Endothelial cell of umbilical vein (primary cell): ENCODE measurements around the gene TAS2R43. TPM values are rescaled to one million over a fixed set of nuclear protein-coding genes. Genes with fewer than 3 reads are reported as not detected.

Experiments used
- BruUV-seq: library from RNA; stranded (reverse); fragments of 400-500 nt; replicated peaks from 2 replicates; lab custom pipeline; 2021; lab: Mats Ljungman, UMichigan
- CTCF ChIA-PET: fragments of 300-600, 350-600 bp; sonication (Branson Sonifier 250); formaldehyde crosslinking; loops from one replicate; lab custom pipeline; 2021; ENCODE audit warnings: antibody characterized with exemption, inconsistent platforms; lab: Charles Lee
- POLR2A ChIA-PET: fragments of 300-600, 350-600 bp; sonication (Branson Sonifier 250); formaldehyde crosslinking; loops from one replicate; lab custom pipeline; 2021; ENCODE audit warnings: antibody characterized with exemption, inconsistent platforms; lab: Charles Lee
- DNase-seq: peaks from one replicate; pipeline ENCODE4 v3.0.0-alpha.2; 2011; ENCODE audit warnings: low read depth, low spot score
- FAIRE-seq: peaks from 2 replicates; lab custom pipeline; 2011; peaks lifted over from hg19 to GRCh38; lab: Jason Lieb, UNC
- H2AFZ ChIP-seq: 2 replicates; pipeline ENCODE4 v1.6.0; 2012; ENCODE audit warnings: low read depth, low read length, control low read depth, inconsistent platforms
- H3K27ac ChIP-seq: 2 replicates; pipeline ENCODE4 v1.5.1; 2011; ENCODE audit warnings: low read depth, mild to moderate bottlenecking, control low read depth, low read length, moderate library complexity; ENCODE audit not compliant: insufficient read depth
- H3K27me3 ChIP-seq, 2 experiments: 2 replicates each; pipeline versions ENCODE4 v1.6.0 to v1.6.1; 2011; ENCODE audit warnings: low read length in 2 of 2, mixed read lengths in 1 of 2; ENCODE audit not compliant: control insufficient read depth in 2 of 2, insufficient read depth in 2 of 2
- H3K36me3 ChIP-seq, 2 experiments: 2 replicates in 1 of 2; 3 replicates in 1 of 2; pipeline ENCODE4 v1.5.1; 2011; ENCODE audit warnings: low read length in 2 of 2, mild to moderate bottlenecking in 1 of 2, moderate library complexity in 1 of 2; ENCODE audit not compliant: control insufficient read depth in 2 of 2, insufficient read depth in 2 of 2; ENCODE audit errors: extremely low read depth in 1 of 2
- H3K4me1 ChIP-seq: 3 replicates; pipeline ENCODE4 v1.5.1; 2011; ENCODE audit warnings: mild to moderate bottlenecking, low read length; ENCODE audit not compliant: control insufficient read depth, insufficient read depth; ENCODE audit errors: extremely low read depth
- H3K4me2 ChIP-seq: 2 replicates; pipeline ENCODE4 v1.6.1; 2011; ENCODE audit warnings: low read length, control low read depth, mixed read lengths; ENCODE audit not compliant: insufficient read depth
- H3K4me3 ChIP-seq, 3 experiments: fragments of 200-600 bp in 1 of 3; sonication (generic), shearing (Covaris generic) in 1 of 3; replicated peaks in 1 of 3; 2 replicates each; pipeline ENCODE4 v1.5.1; 2011 to 2016; ENCODE audit warnings: control low read depth in 3 of 3, low read length in 3 of 3, mild to moderate bottlenecking in 2 of 3, inconsistent platforms in 1 of 3, low read depth in 1 of 3, moderate library complexity in 1 of 3; ENCODE audit not compliant: insufficient read depth in 1 of 3
- H3K79me2 ChIP-seq: 2 replicates; pipeline ENCODE4 v1.6.0; 2012; ENCODE audit warnings: low read length, inconsistent platforms; ENCODE audit not compliant: control insufficient read depth, insufficient read depth
- H3K9ac ChIP-seq: replicated peaks from 2 replicates; pipeline ENCODE3; 2011; ENCODE audit warnings: low read length, control low read depth; ENCODE audit not compliant: insufficient read depth; ENCODE audit errors: extremely low read depth
- H3K9me1 ChIP-seq: replicated peaks from 3 replicates; pipeline ENCODE4 v1.6.0; 2011; ENCODE audit warnings: mild to moderate bottlenecking, low read length; ENCODE audit not compliant: control insufficient read depth, insufficient read depth; ENCODE audit errors: extremely low read depth
- H3K9me3 ChIP-seq: replicated peaks from 2 replicates; pipeline ENCODE4 v1.5.1; 2012; ENCODE audit warnings: low read length, inconsistent platforms; ENCODE audit not compliant: control insufficient read depth, insufficient read depth
- H4K20me1 ChIP-seq: replicated peaks from 2 replicates; pipeline ENCODE3; 2011; ENCODE audit warnings: mild to moderate bottlenecking, low read length; ENCODE audit not compliant: control insufficient read depth, insufficient read depth; ENCODE audit errors: extremely low read depth
- CTCF ChIP-seq, 2 donors: IDR thresholded peaks; 1 replicate in 1 of 2; 2 replicates in 1 of 2; pipeline ENCODE4 v1.5.1; 2011; ENCODE audit warnings: low read length in 2 of 2, mild to moderate bottlenecking in 2 of 2, moderate library complexity in 2 of 2, control low read depth in 1 of 2, inconsistent platforms in 1 of 2, low read depth in 1 of 2; ENCODE audit not compliant: insufficient read depth in 1 of 2; ENCODE audit errors: extremely low read depth in 1 of 2
- EZH2 ChIP-seq: IDR thresholded peaks from 2 replicates; pipeline ENCODE4 v1.6.1; 2012; ENCODE audit warnings: borderline replicate concordance, low read depth, mild to moderate bottlenecking, moderate library complexity, low read length, inconsistent platforms; ENCODE audit not compliant: severe bottlenecking
- FOS ChIP-seq: IDR thresholded peaks from 2 replicates; pipeline ENCODE4 v1.6.1; 2011; ENCODE audit warnings: mild to moderate bottlenecking, low read length, moderate library complexity, borderline replicate concordance; ENCODE audit not compliant: insufficient read depth
- GATA2 ChIP-seq: IDR thresholded peaks from 2 replicates; pipeline ENCODE4 v1.7.0; 2011; ENCODE audit warnings: low read depth, mild to moderate bottlenecking, moderate library complexity, mixed read lengths, low read length; ENCODE audit not compliant: insufficient read length, insufficient read depth
- JUN ChIP-seq: IDR thresholded peaks from 2 replicates; pipeline ENCODE4 v1.6.1; 2011; ENCODE audit warnings: borderline replicate concordance, low read depth; ENCODE audit not compliant: insufficient read length, insufficient read depth
- MAX ChIP-seq: IDR thresholded peaks from 2 replicates; pipeline ENCODE4 v1.6.1; 2011; ENCODE audit not compliant: insufficient read depth, insufficient read length
- MYC ChIP-seq: IDR thresholded peaks from one replicate; pipeline ENCODE4 v1.6.1; 2011; ENCODE audit warnings: mild to moderate bottlenecking, low read depth, low read length
- POLR2A ChIP-seq: IDR thresholded peaks from 2 replicates; pipeline ENCODE4 v1.6.1; 2012; ENCODE audit warnings: low read depth, mild to moderate bottlenecking, control low read depth, low read length
- POLR2AphosphoS5 ChIP-seq: IDR thresholded peaks from 2 replicates; pipeline ENCODE4 v1.6.1; 2012; ENCODE audit warnings: low read depth, mild to moderate bottlenecking, control low read depth, low read length, moderate library complexity; ENCODE audit not compliant: insufficient read depth
- dilution Hi-C: fragments of 300-500 bp; cut with MboI; formaldehyde crosslinking; loops from one replicate; pipeline ENCODE4 v1.15.0; 2019; ENCODE audit warnings: low sequenced_read_pairs; ENCODE audit not compliant: extremely low pct_ligation_motif_present
- intact Hi-C: fragments of 100-400 bp; cut with micrococcal nuclease; formaldehyde crosslinking; loops from one replicate; pipeline ENCODE4 v1.10.0; 2022
- polyA plus RNA-seq, 4 experiments: library from polyadenylated mRNA; depleted of rRNA in 3 of 4; stranded (reverse) in 3 of 4; unstranded in 1 of 4; fragments of >200 nt; gene quantifications; 2 replicates each; pipeline versions ENCODE4 v1.2.1 to v1.2.3, GENCODE V29; 2011 to 2012; ENCODE audit warnings: missing spikeins in 1 of 4
- total RNA-seq: library from RNA; stranded (reverse); gene quantifications from 2 replicates; pipeline ENCODE4 v1.2.3, GENCODE V29; 2021

The TAS2R43 gene
- total and polyA plus RNA-seq, 2 donors (not counting 3 experiments of a cell fraction or from before 2014, with no cell fraction given) = 0.07 to 1.8 TPM

GRCh38 chr12:11085419-11085818 is 6.7 kb downstream of the TAS2R43 start:
- FAIRE-seq = no peak
- Histone ChIP-seq H3K9ac (no peak overlapping the region), H4K20me1 (no peaks in the 10 kb centered on the region), H3K9me3 (no peaks in the 10 kb centered on the region), H3K36me3 (no peaks in the 10 kb centered on the region), H2AFZ (no peak overlapping the region), H3K79me2 (no peaks in the 10 kb centered on the region), H3K4me3 (no peak overlapping the region), H3K27me3 (no peaks in the 10 kb centered on the region), H3K9me1 (no peaks in the 10 kb centered on the region), H3K4me1 (no peaks in the 10 kb centered on the region), H3K27ac (peak overlapping the region; percentile 23), H3K4me2 (no peak overlapping the region)
- POLR2A ChIA-PET = no interaction called here
- no TSS peak for BruUV-seq
- DNase-seq = peak; percentile 23
- dilution Hi-C loops (no loop called here), intact Hi-C loops (loop anchor here (5.0 kb wide), 1 partner anchor 48 kb away; no protein-coding TSS in a partner anchor)
- CTCF ChIA-PET = no interaction called here
- TF ChIP-seq FOS (no peak), EZH2 (no peak), JUN (no peak), GATA2 (no peak), POLR2A (no peak), POLR2AphosphoS5 (no peak), MAX (no peak), MYC (no peak)

GRCh38 chr12:11081987-11082386 is 10.1 kb downstream of the TAS2R43 start:
- Histone ChIP-seq H3K9ac (no peak overlapping the region), H3K27me3 (no peaks in the 10 kb centered on the region), H3K4me1 (no peaks in the 10 kb centered on the region), H3K4me3 (no peak overlapping the region), H3K4me2 (no peak overlapping the region), H3K9me1 (no peaks in the 10 kb centered on the region), H4K20me1 (no peaks in the 10 kb centered on the region), H2AFZ (no peak overlapping the region), H3K9me3 (no peaks in the 10 kb centered on the region), H3K79me2 (no peaks in the 10 kb centered on the region), H3K27ac (no peak overlapping the region), H3K36me3 (no peaks in the 10 kb centered on the region)
- intact Hi-C loops = no loop called here
- ChIA-PET POLR2A (no interaction called here), CTCF (no interaction called here)
- dilution Hi-C loops = no loop called here
- no peak for FAIRE-seq
- no TSS peak for BruUV-seq
- no peak for TF ChIP-seq MYC
- no peak for TF ChIP-seq CTCF (IDR thresholded peaks at IDR 0.05; ENCODE audit: extremely low read depth in 1 of 2, insufficient read depth in 1 of 2, low read depth in 1 of 2, low read length in 2 of 2)
- no peak for TF ChIP-seq FOS
- TF ChIP-seq MAX = no peak
- TF ChIP-seq EZH2 = no peak
- no peak for TF ChIP-seq JUN
- TF ChIP-seq POLR2A = no peak
- no peak for TF ChIP-seq POLR2AphosphoS5
- no peak for TF ChIP-seq GATA2
- no peak for DNase-seq
